KBM-7 (cell line): Measurements from ENCODE around the gene FBXO21.

Experiments
- DNase-seq: peaks from one replicate; pipeline ENCODE4 v3.0.0-alpha.2; 2015
- in situ Hi-C: fragments of 300-500 bp; cut with MboI; formaldehyde crosslinking; loops from 2 replicates; pipeline ENCODE4 v1.14.3; 2020; ENCODE audit warnings: low sequenced_read_pairs, low pct_unique_long_range_greater_than_20kb, mixed read lengths

Gene FBXO21

GRCh38 chr12:117145597-117146154, 44.6 kb downstream of the FBXO21 start:
- no peak for DNase-seq
- in situ Hi-C loops, result no loop called here

- in situ Hi-C loops, result no loop called here
- no peak for DNase-seq
Measured at GRCh38 chr12:117144599-117144998, 45.7 kb downstream of the FBXO21 start.

DNA sequence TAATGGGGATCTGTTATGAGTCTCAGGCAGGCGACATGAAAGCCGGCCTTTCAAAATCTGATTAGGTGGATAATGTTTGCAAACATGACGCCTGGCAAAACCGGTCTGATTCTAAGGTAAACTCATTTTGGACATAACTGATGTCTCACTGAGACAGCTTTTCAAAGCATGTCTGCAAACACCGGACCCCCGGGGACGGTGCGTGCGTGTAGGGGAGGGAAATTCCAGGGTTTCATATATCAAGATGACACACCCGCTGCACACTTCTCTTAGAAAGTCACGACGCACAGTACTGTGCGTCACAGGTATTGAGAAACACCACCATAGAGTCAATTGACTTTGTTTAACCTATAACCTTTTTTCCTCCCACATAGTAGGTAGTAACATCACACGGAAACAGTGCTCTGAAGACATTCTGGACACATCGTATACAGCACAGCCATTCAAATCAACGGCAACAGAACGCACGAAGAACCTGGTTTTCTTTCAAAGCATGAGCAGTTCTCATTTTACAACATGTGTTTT, 47.2 kb downstream of the FBXO21 start:
- in situ Hi-C loops, result no loop called here
- no peak for DNase-seq

- DNase-seq, result no peak
- in situ Hi-C loops, result no loop called here
Measured at GRCh38 chr12:117142094-117142493, 48.2 kb downstream of the FBXO21 start.

- in situ Hi-C loops, result no loop called here
- DNase-seq, result no peak
Measured at GRCh38 chr12:117141097-117141898, 49.0 kb downstream of the FBXO21 start.

DNA sequence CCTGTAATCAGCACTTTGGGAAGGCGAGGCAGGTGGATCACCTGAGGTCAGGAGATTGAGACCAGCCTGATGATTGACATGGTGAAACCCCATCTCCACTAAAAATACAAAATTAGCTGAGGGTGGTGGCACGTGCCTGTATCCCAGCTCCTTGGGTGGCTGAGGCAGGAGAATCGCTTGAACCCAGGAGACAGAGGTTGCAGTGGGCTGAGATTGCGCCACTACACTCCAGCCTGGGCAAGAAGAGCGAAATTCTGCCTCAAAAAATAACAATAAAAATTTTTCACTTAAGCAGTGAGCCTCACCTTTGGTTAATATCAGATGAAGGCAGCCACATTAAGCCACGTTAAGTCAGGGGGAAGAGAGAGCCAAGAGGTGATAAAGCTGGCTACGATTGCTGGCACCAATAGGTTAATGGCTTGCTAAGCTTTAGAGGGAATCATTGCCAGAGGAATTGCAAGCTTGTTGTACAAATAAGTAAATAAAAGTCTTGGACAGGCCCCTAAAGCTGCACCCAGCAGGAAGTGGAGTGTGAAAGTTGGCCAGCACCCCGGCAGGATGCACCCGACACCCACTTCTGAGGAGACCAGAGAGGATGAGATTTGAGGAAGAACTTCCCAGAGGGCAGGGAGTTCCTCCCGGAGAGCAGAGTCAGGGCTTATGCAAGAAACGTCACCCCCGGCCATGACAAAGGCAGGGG, 49.7 kb downstream of the FBXO21 start:
- in situ Hi-C loops, result no loop called here
- no peak for DNase-seq

- DNase-seq, result no peak
- in situ Hi-C loops, result no loop called here
Measured at GRCh38 chr12:117139025-117139717, 51.1 kb downstream of the FBXO21 start.

GRCh38 chr12:117134721-117135120, 55.5 kb downstream of the FBXO21 start:
- DNase-seq, result no peak
- in situ Hi-C loops, result no loop called here

DNA sequence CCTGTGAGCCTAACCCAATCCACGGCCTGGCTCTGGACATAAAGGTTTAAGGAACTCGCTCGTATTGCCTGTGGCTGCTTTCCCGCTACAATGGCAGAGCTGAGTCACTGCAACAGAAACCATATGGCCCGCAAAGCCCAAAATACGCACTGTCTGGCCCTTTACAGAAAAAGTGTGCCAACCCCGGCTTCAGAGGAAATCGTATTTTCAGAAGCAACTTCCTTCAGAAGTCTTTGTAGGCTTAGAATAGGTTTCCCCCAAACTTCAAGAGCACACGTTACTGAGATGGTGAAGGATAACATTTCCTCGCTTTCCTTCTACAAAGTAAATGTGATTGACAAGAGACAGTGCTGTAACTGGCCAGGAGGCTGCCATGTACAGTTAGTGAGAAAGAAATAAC, 56.2 kb downstream of the FBXO21 start:
- in situ Hi-C loops, result no loop called here
- peak; percentile 66 for DNase-seq

- no peak for DNase-seq
- in situ Hi-C loops, result no loop called here
Measured at GRCh38 chr12:117130801-117131200, 59.5 kb downstream of the FBXO21 start.

GRCh38 chr12:117129391-117129790, 60.9 kb downstream of the FBXO21 start:
- no peak for DNase-seq
- in situ Hi-C loops, result no loop called here

DNA sequence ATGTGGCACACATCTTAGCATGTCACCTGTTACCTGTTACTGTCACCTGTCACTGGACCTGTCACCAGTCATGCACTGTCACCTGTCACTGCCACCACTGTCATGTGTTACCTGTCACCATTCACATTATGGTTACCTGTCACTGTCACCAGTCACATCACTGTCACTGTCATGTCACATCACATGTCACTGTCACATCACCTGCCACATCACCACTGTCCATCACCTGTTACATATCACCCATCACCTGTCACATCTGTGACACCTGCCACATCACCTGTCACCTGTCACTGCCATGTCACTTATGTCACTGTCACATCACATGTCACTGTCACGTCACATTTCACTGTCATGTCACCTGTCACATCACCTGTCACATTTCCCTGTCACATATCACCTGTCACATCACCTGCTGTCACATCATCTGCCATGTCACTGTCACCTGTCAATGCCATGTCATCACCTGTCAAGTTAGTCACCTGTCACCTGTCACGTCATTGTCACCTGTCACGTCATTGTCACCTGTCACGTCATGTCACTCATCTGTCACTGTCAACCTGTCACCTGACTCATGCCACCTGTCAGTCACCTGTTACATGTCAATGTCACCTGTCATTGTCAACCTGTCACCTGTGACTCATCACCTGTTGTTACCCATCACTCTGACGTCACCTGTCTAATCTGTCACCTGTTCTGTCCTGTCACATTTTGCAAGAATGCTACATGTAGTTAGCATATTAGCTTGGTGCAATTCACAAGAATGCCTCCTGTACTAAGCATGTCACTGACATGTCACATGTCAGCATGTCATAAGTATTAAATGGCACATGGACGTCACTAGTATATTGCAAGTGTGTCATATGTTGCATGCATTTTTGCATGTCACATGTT, 62.1 kb downstream of the FBXO21 start:
- in situ Hi-C loops, result no loop called here
- no peak for DNase-seq

DNA sequence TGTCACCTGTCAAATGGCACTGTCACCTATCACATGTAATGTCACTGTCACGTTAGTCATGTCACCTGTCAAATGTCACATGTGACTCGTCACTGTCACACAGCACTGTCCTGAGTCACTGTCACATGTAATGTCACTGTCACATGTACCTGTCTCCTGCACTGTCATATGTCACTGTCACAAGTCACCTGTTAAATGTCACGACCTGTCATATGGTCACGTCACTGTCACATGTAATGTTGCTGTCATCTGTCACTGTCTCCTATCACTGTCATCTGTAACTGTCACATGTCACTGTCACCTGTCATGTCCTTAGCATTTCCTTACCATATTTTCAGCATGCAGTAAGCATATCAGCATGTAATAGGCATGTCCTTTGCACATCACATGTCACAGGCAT, 63.9 kb downstream of the FBXO21 start:
- in situ Hi-C loops, result no loop called here
- no peak for DNase-seq

GRCh38 chr12:117125767-117126166, 64.5 kb downstream of the FBXO21 start:
- in situ Hi-C loops, result no loop called here
- no peak for DNase-seq

DNA sequence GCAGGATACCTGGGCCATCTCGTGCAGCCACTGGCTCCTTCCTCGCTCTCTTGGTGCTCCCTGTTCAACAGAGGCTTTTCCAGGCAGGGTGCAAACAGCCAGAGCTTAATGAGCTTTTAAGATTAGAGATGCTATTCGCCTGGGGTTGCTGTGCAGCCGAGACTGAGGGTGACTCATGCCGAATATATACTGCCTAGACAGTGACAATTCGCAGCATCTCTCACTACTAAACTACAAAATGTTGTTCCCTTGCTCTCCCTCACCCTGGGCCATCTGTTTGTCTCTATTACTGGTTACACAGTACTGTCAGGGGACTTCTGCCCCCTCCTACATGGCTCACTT, 65.0 kb downstream of the FBXO21 start:
- DNase-seq, result no peak
- in situ Hi-C loops, result no loop called here

GRCh38 chr12:117124421-117125271, 65.6 kb downstream of the FBXO21 start:
- no peak for DNase-seq
- in situ Hi-C loops, result loop anchor here (25.0 kb wide), 1 partner anchor 412 kb away; no protein-coding TSS in a partner anchor

DNA sequence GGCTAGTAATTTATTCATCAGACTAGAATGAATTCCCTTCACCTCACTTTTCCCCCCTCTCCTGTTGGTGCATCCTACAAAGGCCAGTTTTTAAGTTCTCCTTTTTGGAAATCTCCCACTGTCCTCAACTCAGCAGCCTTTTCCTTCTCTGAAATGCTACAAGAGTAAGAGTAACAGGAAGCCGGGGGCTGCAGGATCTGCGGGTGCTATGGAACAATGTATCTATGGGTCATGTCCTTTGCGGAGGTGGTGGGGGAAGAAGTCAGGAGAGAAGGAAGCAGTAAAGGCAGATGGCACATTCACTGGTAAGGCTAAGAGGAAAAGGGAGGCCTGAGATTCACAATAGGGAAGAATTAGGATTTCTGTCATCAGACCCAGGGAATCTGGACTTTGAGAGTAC, 68.8 kb downstream of the FBXO21 start:
- DNase-seq, result no peak
- in situ Hi-C loops, result loop anchor here (25.0 kb wide), 1 partner anchor 409 kb away; no protein-coding TSS in a partner anchor

DNA sequence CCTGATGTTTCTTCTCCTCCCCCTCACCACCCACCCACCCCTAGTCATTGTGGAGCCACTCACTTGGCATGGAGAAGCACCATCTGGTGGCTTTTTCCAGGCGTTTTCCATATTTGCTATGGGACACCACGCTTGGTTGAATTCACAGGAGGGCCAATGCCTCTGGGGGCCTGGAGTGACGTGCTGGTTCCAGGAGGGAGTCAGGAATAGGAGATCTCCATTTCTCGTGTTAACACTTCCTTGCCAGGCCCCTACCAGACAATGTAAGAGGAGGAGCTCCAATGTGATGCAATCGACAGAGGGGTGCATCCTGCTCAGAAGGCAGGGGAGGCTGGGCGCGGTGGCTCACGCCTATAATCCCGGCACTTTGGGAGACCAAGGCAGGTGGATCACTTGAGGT, 69.5 kb downstream of the FBXO21 start:
- in situ Hi-C loops, result loop anchor here (25.0 kb wide), 1 partner anchor 408 kb away; no protein-coding TSS in a partner anchor
- no peak for DNase-seq
